A549 (cell line): Measurements from ENCODE around the gene ARL15. TPM values are rescaled to one million over a fixed set of nuclear protein-coding genes. Genes with fewer than 3 reads are reported as not detected.
"Not testable (repeated sequence)": the region's sequence is repeated elsewhere in the genome, so short reads cannot be mapped to it uniquely, and the experiment has no call there.

Experiments used
- ATAC-seq, 2 experiments: fragments of 200-7000 bp in 1 of 2; fragments of >200 bp in 1 of 2; cut with Nextera tagmentation in 1 of 2; cut with Tn5 transposase in 1 of 2; 3 replicates each; pipeline versions ENCODE4 v1.8.0 to v1.9.1; 2018 to 2020; ENCODE audit warnings: mild to moderate bottlenecking in 1 of 2, moderate library complexity in 1 of 2
- CTCF ChIA-PET: fragments of 300-600 bp; sonication (Branson Sonifier 250); formaldehyde crosslinking; extraction: SDS; loops from one replicate; lab custom pipeline; 2021; ENCODE audit warnings: antibody characterized with exemption, inconsistent platforms; lab: Yijun Ruan, JAX
- POLR2A ChIA-PET: fragments of 350-600 bp; formaldehyde crosslinking; extraction: SDS; loops from one replicate; lab custom pipeline; 2021; ENCODE audit warnings: antibody characterized with exemption, inconsistent platforms; lab: Yijun Ruan, JAX
- DNase-seq, 2 experiments: peaks; one replicate each; pipeline versions ENCODE4 v3.0.0 to v3.0.0-alpha.2; 2011 to 2016; ENCODE audit warnings: low read depth in 1 of 2, low spot score in 1 of 2
- FAIRE-seq: peaks from 2 replicates; lab custom pipeline; 2011; peaks lifted over from hg19 to GRCh38; lab: Jason Lieb, UNC
- H3K27ac ChIP-seq, 2 experiments: fragments of >200 bp; sonication (Bioruptor Twin); formaldehyde crosslinking; 3 replicates each; pipeline ENCODE4 v1.5.1; 2016 to 2017
- H3K4me1 ChIP-seq: fragments of >200 bp; sonication (Bioruptor Twin); formaldehyde crosslinking; 3 replicates; pipeline ENCODE4 v1.6.1; 2016
- H3K4me2 ChIP-seq: fragments of >200 bp; sonication (Bioruptor Twin); formaldehyde crosslinking; 3 replicates; pipeline ENCODE4 v1.6.1; 2016
- H3K4me3 ChIP-seq: fragments of >200 bp; sonication (Bioruptor Twin); formaldehyde crosslinking; 3 replicates; pipeline ENCODE4 v1.5.1; 2016
- H3K9me3 ChIP-seq: fragments of >200 bp; sonication (Bioruptor Twin); formaldehyde crosslinking; 3 replicates; pipeline ENCODE4 v1.6.1; 2016
- ATOH8 ChIP-seq: fragments of 250-450 bp; sonication (Bioruptor Pico); IDR thresholded peaks from 2 replicates; pipeline ENCODE4 v1.5.0; 2020; ENCODE audit warnings: low read depth, mild to moderate bottlenecking, moderate library complexity
- BCL3 ChIP-seq: fragments of >200 bp; sonication (Bioruptor Twin); formaldehyde crosslinking; IDR thresholded peaks from 3 replicates; pipeline ENCODE4 v1.6.1; 2016
- CEBPB ChIP-seq, 2 experiments: fragments of >200 bp in 1 of 2; sonication (Bioruptor Twin) in 1 of 2; formaldehyde crosslinking in 1 of 2; IDR thresholded peaks; 2 replicates each; pipeline ENCODE4 v1.6.1; 2012 to 2016
- CHD2 ChIP-seq: fragments of 150-350 bp; IDR thresholded peaks from 2 replicates; pipeline ENCODE4 v1.6.1; 2014; ENCODE audit warnings: low read length; ENCODE audit not compliant: partially characterized antibody
- EP300 ChIP-seq, 2 experiments: fragments of >200 bp; sonication (Bioruptor Twin); formaldehyde crosslinking; IDR thresholded peaks; 2 replicates in 1 of 2; 3 replicates in 1 of 2; pipeline ENCODE4 v1.6.1; 2016 to 2017
- FOSB ChIP-seq: fragments of 250-450 bp; sonication (Bioruptor Pico); IDR thresholded peaks from 2 replicates; pipeline ENCODE4 v1.5.0; 2020; ENCODE audit warnings: mild to moderate bottlenecking, moderate library complexity
- FOSL2 ChIP-seq, 2 experiments: fragments of 450-650 bp in 1 of 2; fragments of >200 bp in 1 of 2; sonication (Bioruptor Twin) in 1 of 2; formaldehyde crosslinking; IDR thresholded peaks; 2 replicates each; pipeline versions ENCODE4 v1.5.0 to v1.6.1; 2016 to 2020; ENCODE audit warnings: mild to moderate bottlenecking in 1 of 2, moderate library complexity in 1 of 2
- GATA3 ChIP-seq: IDR thresholded peaks from 2 replicates; pipeline ENCODE4 v1.6.1; 2012; ENCODE audit warnings: borderline replicate concordance
- HDAC2 ChIP-seq: fragments of 200-600 bp; sonication (generic); IDR thresholded peaks from 2 replicates; pipeline ENCODE4 v1.6.1; 2016
- HMGXB4 ChIP-seq: fragments of 250-450 bp; sonication (Bioruptor Pico); IDR thresholded peaks from 2 replicates; pipeline ENCODE4 v1.5.0; 2021; ENCODE audit warnings: mild to moderate bottlenecking, moderate library complexity, borderline replicate concordance
- HOXA7 ChIP-seq: fragments of 250-450 bp; sonication (Bioruptor Pico); IDR thresholded peaks from 2 replicates; pipeline ENCODE4 v1.5.0; 2020; ENCODE audit warnings: mild to moderate bottlenecking, moderate library complexity
- HOXB5 ChIP-seq: fragments of 250-450 bp; sonication (Bioruptor Pico); IDR thresholded peaks from 2 replicates; pipeline ENCODE4 v1.5.0; 2020; ENCODE audit warnings: mild to moderate bottlenecking, moderate library complexity
- JUN ChIP-seq, 2 experiments: fragments of >200 bp; sonication (Bioruptor Twin); formaldehyde crosslinking; IDR thresholded peaks; 2 replicates in 1 of 2; 3 replicates in 1 of 2; pipeline ENCODE4 v1.6.1; 2016 to 2017
- JUNB ChIP-seq: fragments of >200 bp; sonication (Bioruptor Twin); formaldehyde crosslinking; IDR thresholded peaks from 2 replicates; pipeline ENCODE4 v1.6.1; 2016
- MAFK ChIP-seq: fragments of 450-650 bp; IDR thresholded peaks from 2 replicates; pipeline ENCODE4 v1.6.1; 2014; ENCODE audit not compliant: partially characterized antibody
- NFE2L2 ChIP-seq: fragments of 150-350 bp; conservative IDR thresholded peaks from 2 replicates; pipeline ENCODE4 v1.6.1; 2014; ENCODE audit warnings: low read length
- PBX3 ChIP-seq: IDR thresholded peaks from 2 replicates; pipeline ENCODE4 v1.6.1; 2012
- RAD21 ChIP-seq, 2 experiments: fragments of >200 bp in 1 of 2; sonication (Bioruptor Twin) in 1 of 2; formaldehyde crosslinking in 1 of 2; IDR thresholded peaks in 1 of 2; conservative IDR thresholded peaks in 1 of 2; 2 replicates in 1 of 2; 3 replicates in 1 of 2; pipeline ENCODE4 v1.6.1; 2012 to 2018; ENCODE audit warnings: inconsistent platforms in 1 of 2
- SMC3 ChIP-seq: fragments of >200 bp; sonication (Bioruptor Twin); formaldehyde crosslinking; IDR thresholded peaks from 3 replicates; pipeline ENCODE4 v1.6.1; 2018; ENCODE audit warnings: inconsistent platforms
- USF2 ChIP-seq: fragments of 450-650 bp; IDR thresholded peaks from 2 replicates; pipeline ENCODE4 v1.6.1; 2014; ENCODE audit warnings: antibody characterized with exemption
- ZFP36 ChIP-seq: fragments of 450-650 bp; IDR thresholded peaks from 2 replicates; pipeline ENCODE4 v1.6.1; 2014; ENCODE audit warnings: borderline replicate concordance; ENCODE audit not compliant: partially characterized antibody
- ZSCAN20 ChIP-seq: fragments of 250-450 bp; sonication (Bioruptor Pico); IDR thresholded peaks from 2 replicates; pipeline ENCODE4 v1.8.0; 2022; ENCODE audit warnings: mild to moderate bottlenecking, moderate library complexity
- WGBS: methylation state at CpG from one replicate; pipeline ENCODE4 v1.1.6; 2017; ENCODE audit errors: missing lambda C conversion rate; 5-methylcytosine and 5-hydroxymethylcytosine counted together
- polyA plus RNA-seq, 4 experiments: library from polyadenylated mRNA; depleted of rRNA in 3 of 4; stranded (reverse); fragments of >200 nt; fragmentation: RNase III in 1 of 4; extraction: RNeasy Plus Mini Kit Qiagen cat#74134 plus additional on column Dnase treatment in 1 of 4; gene quantifications; 2 replicates in 3 of 4; 3 replicates in 1 of 4; pipeline ENCODE4 v1.2.3, GENCODE V29; 2011 to 2017
- TF ChIP-seq, protein P1 (sequence below): IDR thresholded peaks from 2 replicates; pipeline ENCODE4 v1.6.1; 2012

ARL15 gene
- polyA plus RNA-seq, 2 of the 4 experiments (the other 2 are of a cell fraction): 11.8 to 12.1 TPM

GRCh38 chr5:54049144-54049543 is 261.2 kb downstream of the ARL15 start (continued):
- TF ChIP-seq HMGXB4 (no peak), ATOH8 (CRISPR knock-in tag) (no peak), HOXA7 (no peak)
- TF ChIP-seq, all 56 proteins: peak for 0

DNA sequence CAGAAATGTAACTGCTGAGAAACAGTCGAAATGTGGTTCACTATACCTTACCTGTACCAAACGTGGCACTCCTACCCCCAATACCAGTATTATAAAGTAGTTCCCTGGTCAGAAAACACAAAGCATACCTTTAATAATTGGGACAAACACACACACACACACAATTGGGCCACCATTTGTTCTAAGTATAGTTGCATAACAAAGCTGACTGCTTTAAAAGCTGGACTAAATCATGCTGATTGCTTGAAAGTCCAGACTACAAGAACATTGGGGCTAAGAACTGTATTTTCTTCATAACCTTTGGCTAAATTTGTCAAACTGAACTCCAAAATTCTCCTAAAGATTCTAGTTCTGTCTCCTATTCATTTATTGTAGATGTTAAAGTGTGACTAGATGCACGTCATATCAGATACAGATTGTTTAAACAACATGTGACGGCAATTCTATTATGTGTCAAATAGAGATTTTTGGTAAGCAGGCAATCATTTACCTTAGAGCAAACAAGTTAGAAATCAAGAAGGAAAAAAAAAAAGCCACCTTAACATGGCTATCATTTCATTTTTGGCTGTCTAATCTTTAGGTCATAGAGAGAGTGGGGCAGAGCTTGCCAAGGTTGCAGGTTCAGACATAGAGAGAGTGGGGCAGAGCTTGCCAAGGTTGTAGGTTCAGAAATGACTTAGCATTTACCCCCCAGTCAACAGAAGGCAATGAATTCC is 265.1 kb downstream of the ARL15 start:
- peak; percentile 32 to 92 for DNase-seq
- WGBS: 5% methylated on average over 4 of the region's 4 CpGs
- Histone ChIP-seq H3K9me3 (no peaks in the 10 kb centered on the region), H3K4me2 (peak overlapping the region; percentile 71), H3K4me1 (peaks cover 50% of the 10 kb centered on the region)
- ChIA-PET CTCF (interaction anchor here (0.6 kb wide), 2 partner anchors 171 to 721 kb away, joined by 3 read pairs; no protein-coding TSS in a partner anchor), POLR2A (no interaction called here)
- ATAC-seq: peak; percentile 86 to 92
- FAIRE-seq: peak; percentile 97
- TF ChIP-seq, protein P1, sequence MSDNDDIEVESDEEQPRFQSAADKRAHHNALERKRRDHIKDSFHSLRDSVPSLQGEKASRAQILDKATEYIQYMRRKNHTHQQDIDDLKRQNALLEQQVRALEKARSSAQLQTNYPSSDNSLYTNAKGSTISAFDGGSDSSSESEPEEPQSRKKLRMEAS: peak; percentile 43; the same call in 1 of the 2 replicates
- TF ChIP-seq PBX3 (0 out of 2 replicates have a peak, but pooled peaks have one; percentile 50), BCL3 (peak; percentile 86; the same call in 2 of the 3 replicates), GATA3 (peak; percentile 98), JUN (IDR thresholded peaks at IDR 0.05) (peak; percentile 72 to 88; a peak in 4 of 5 replicates), CHD2 (no peak), RAD21 (conservative IDR thresholded peaks at IDR 0.05 in 1 of 2, IDR thresholded peaks at IDR 0.05 in 1 of 2) (peak; percentile 18 to 59), USF2 (peak; percentile 52; the same call in 1 of the 2 replicates), MAFK (peak; percentile 63), FOSL2 (IDR thresholded peaks at IDR 0.05) (peak; percentile 39; the same call in 1 of the 2 replicates), FOSL2 (CRISPR knock-in tag; IDR thresholded peaks at IDR 0.05) (peak; percentile 64; the same call in 1 of the 2 replicates), HOXA7 (no peak), JUNB (peak; percentile 81), HOXB5 (CRISPR knock-in tag) (0 out of 2 replicates have a peak, but pooled peaks have one; percentile 14), FOSB (CRISPR knock-in tag) (no peak), HDAC2 (no peak), SMC3 (peak; percentile 39; the same call in 1 of the 3 replicates), ZSCAN20 (CRISPR knock-in tag) (no peak), CEBPB (IDR thresholded peaks at IDR 0.05) (peak; percentile 47 to 64; a peak in 3 of 4 replicates), ZFP36 (no peak), EP300 (IDR thresholded peaks at IDR 0.05) (peak; percentile 87 to 89), NFE2L2 (no peak)
- TF ChIP-seq, all 56 proteins: peak for 14
- Histone ChIP-seq H3K27ac (peak overlapping the region; percentile 82 to 86), H3K4me3 (no peak overlapping the region)

DNA sequence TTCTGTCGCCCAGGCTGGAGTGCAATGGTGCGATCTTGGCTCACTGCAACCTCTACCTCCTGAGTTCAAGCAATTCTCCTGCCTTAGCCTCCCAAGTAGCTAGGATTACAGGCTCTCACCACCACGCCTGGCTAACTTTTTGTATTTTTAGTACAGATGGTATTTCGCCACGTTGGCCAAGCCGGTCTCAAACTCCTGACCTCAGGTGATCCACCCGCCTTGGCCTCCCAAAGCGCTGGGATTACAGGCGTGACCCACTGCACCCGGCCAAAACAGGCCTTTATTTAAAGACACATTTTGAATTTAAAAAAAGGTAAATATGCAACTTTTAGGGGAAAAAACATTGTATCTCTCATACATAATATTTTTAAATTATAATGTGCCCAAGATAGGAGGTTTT is 266.1 kb downstream of the ARL15 start:
- 93% methylated on average over 10 of the region's 10 CpGs for WGBS
- Histone ChIP-seq H3K4me2 (peak overlapping the region; percentile 71), H3K27ac (peak overlapping the region; percentile 82 to 84), H3K4me1 (peaks cover 44% of the 10 kb centered on the region)
- H3K4me3 ChIP-seq, H3K9me3 ChIP-seq, POLR2A ChIA-PET, FAIRE-seq, DNase-seq, ATAC-seq: not testable (repeated sequence)
- CTCF ChIA-PET: interaction anchor here (0.6 kb wide), 1 partner anchor 172 kb away, joined by 3 read pairs; no protein-coding TSS in a partner anchor
